ENCODE measurements around the gene CACNA2D4. TPM values are rescaled to one million over a fixed set of nuclear protein-coding genes. Genes with fewer than 3 reads are reported as not detected.
A peak's percentile ranks its signal among the peaks of the same experiment; 100 is the strongest.

Gene CACNA2D4
- total and polyA plus RNA-seq, 4 donors, result 0.82 to 2.8 (median 1.3) TPM

- DNase-seq (ENCODE audit: low spot score), result no peak
- Histone ChIP-seq H3K4me1 (ENCODE audit: control insufficient read depth in 4 of 4, insufficient read depth in 4 of 4, low read length in 3 of 4) (peaks cover 2 to 20% (median 16%) of the 10 kb centered on the region in 4 donors), H3K36me3 (ENCODE audit: control insufficient read depth in 4 of 4, insufficient read depth in 3 of 4, low read depth in 1 of 4, low read length in 3 of 4) (no peaks in the 10 kb centered on the region), H3K4me3 (ENCODE audit: low read depth in 1 of 3, low read length in 3 of 3) (no peak overlapping the region), H3K9me3 (ENCODE audit: control insufficient read depth in 4 of 4, low read length in 3 of 4) (no peaks in the 10 kb centered on the region), H3K27ac (ENCODE audit: low read depth in 1 of 2, low read length in 2 of 2) (no peak overlapping the region), H3K9ac (ENCODE audit: low read depth in 1 of 2, low read length in 2 of 2) (no peak overlapping the region), H3K27me3 (ENCODE audit: control insufficient read depth in 4 of 4, insufficient read depth in 4 of 4, low read length in 3 of 4) (no peaks in the 10 kb centered on the region)
- WGBS, result 29% methylated on average over 16 of the region's 16 CpGs
- TF ChIP-seq HNF4A (conservative IDR thresholded peaks at IDR 0.05) (peak in 1 of 2 donors; percentile 27), FOXA2 (IDR thresholded peaks at IDR 0.05) (no peak)
Observed at GRCh38 chr12:1932264-1932777, 13.9 kb upstream of the CACNA2D4 start.

- no peak overlapping the region for H3K9ac ChIP-seq (ENCODE audit: low read depth in 1 of 2, low read length in 2 of 2)
- DNase-seq (ENCODE audit: low spot score), result no peak
- H3K4me1 ChIP-seq (ENCODE audit: control insufficient read depth in 4 of 4, insufficient read depth in 4 of 4, low read length in 3 of 4), result peaks cover under 1 to 17% (median 13%) of the 10 kb centered on the region in 4 donors
- no peaks in the 10 kb centered on the region for H3K9me3 ChIP-seq (ENCODE audit: control insufficient read depth in 4 of 4, low read length in 3 of 4)
- no peak overlapping the region for H3K27ac ChIP-seq (ENCODE audit: low read depth in 1 of 2, low read length in 2 of 2)
- H3K4me3 ChIP-seq (ENCODE audit: low read depth in 1 of 3, low read length in 3 of 3), result no peak overlapping the region
- TF ChIP-seq FOXA2 (IDR thresholded peaks at IDR 0.05) (no peak), HNF4G (IDR thresholded peaks at IDR 0.05) (no peak), GABPA (IDR thresholded peaks at IDR 0.05 in 1 of 2, conservative IDR thresholded peaks at IDR 0.05 in 1 of 2) (no peak), SP1 (IDR thresholded peaks at IDR 0.05) (no peak), TAF1 (conservative IDR thresholded peaks at IDR 0.05) (no peak), ATF3 (IDR thresholded peaks at IDR 0.05) (no peak), RAD21 (IDR thresholded peaks at IDR 0.05) (no peak), JUND (IDR thresholded peaks at IDR 0.05) (no peak), EGR1 (IDR thresholded peaks at IDR 0.05; ENCODE audit: low read depth in 2 of 2) (no peak), MAX (IDR thresholded peaks at IDR 0.05) (no peak), CTCF (IDR thresholded peaks at IDR 0.05; ENCODE audit: low read depth, low read length, missing input control) (no peak), NR2F2 (IDR thresholded peaks at IDR 0.05) (no peak), REST (IDR thresholded peaks at IDR 0.05) (no peak), HNF4A (conservative IDR thresholded peaks at IDR 0.05) (no peak), YY1 (IDR thresholded peaks at IDR 0.05) (no peak), ZBTB33 (IDR thresholded peaks at IDR 0.05) (no peak), RXRA (IDR thresholded peaks at IDR 0.05) (no peak)
- H3K27me3 ChIP-seq (ENCODE audit: control insufficient read depth in 4 of 4, insufficient read depth in 4 of 4, low read length in 3 of 4), result no peaks in the 10 kb centered on the region
- no peaks in the 10 kb centered on the region for H3K36me3 ChIP-seq (ENCODE audit: control insufficient read depth in 4 of 4, insufficient read depth in 3 of 4, low read depth in 1 of 4, low read length in 3 of 4)
- 94% methylated on average over 9 of the region's 9 CpGs for WGBS
Observed at GRCh38 chr12:1931642-1932041, 13.2 kb upstream of the CACNA2D4 start.
